Activated gamma-delta T cell treated with anti-CD3 and anti-CD28 coated beads, Interleukin-2, amount 50 U/mL, for 16 hours (primary cell): Measurements from ENCODE around the gene AGAP3.

ENCODE experiments used
- DNase-seq: peaks from one replicate; pipeline ENCODE4 v3.0.0-alpha.2; 2020; ENCODE audit warnings: low read depth

AGAP3 gene

GRCh38 chr7:151137076-151137675 lies 50.9 kb downstream of the AGAP3 start:
- DNase-seq: no peak

- DNase-seq: no peak
Observed at GRCh38 chr7:151137791-151138152, 51.5 kb downstream of the AGAP3 start.

DNA sequence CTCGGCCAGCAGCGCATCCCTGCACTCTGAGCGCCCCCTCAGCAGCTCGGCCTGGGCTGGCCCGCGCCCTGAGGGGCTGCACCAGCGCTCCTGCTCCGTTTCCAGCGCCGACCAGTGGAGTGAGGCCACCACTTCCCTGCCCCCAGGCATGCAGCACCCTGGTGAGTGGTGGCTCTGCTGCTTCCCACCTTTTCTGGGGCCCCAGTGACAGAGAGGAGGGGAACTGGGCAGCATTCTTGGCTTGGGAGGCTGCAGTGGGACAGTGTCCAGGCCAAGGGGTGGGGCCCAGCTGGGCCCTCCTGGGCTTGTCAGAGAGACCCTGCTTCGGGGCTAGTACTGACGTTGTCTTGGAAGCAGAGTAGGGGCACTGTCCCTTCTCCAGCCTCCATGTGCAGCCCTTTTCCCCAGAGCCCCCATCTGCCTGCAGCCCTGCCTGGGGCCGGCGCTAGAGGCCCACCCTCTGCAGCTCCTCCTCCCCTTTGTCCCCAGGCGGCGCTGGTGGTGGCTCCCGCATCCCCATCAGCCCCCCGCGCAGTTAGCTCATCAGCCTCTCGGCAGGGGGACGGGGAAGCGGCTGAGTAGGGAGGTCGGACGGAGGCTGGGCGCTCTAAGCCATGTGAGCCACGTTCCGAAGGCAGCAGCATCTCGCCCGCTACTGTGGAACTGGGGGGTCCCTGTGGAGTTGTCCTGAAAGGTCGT lies 52.0 kb downstream of the AGAP3 start:
- no peak for DNase-seq

DNA sequence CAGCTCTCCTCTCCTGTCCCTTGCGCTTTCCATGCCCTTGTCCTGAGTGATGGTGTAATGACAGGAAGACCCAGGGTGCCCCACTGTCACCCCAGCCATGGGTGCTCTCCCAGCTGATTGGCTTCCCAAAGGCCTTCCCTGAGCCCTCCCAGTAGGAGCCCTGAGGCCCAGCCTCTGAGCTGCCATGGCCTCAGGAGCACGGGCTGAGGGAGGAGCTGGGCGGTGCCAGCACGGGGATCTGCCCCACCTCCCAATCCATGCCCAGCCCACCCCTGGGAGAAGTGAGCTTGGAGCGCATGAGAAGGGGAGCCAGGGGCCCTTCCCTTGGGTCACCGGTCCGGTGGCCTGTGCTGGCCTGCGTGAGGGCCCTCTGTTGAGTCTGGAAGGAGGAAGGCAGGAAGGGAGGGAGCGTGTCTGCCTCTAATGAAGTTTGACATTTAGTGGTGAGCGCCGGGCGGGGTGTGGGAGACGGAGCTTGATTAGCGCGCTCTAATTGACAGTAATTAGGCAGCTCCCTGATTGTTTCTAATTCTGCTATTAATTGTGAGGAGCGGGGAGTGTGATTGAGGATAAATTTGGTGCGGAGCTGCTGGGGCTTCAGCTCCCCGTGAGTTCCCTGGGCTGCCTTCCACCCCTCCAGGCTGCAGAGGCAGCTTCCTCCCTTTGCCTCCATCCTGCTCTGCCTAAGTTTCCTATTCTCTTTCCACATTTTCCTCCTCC lies 53.0 kb downstream of the AGAP3 start:
- no peak for DNase-seq

GRCh38 chr7:151139791-151140190 lies 53.5 kb downstream of the AGAP3 start:
- no peak for DNase-seq

DNA sequence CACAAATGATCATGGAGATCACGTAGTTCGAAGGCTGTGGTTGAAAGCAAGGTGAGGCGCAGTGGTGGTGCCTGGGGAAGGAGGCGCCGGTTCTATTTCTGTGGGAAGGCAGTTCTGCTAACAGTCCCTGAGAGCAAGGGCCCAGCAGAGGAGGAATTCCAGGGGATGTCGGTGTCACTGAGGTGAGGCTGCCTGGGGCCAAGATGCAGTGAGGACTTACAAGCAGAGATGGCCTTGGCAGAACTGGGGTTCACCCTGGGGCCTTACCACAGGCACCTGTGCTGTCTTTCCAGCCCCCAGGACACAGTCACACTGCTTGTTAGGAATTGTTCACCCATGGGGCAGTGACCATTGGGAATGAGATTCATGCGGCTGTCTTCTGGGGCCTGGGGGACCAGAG lies 54.6 kb downstream of the AGAP3 start:
- DNase-seq: no peak

DNA sequence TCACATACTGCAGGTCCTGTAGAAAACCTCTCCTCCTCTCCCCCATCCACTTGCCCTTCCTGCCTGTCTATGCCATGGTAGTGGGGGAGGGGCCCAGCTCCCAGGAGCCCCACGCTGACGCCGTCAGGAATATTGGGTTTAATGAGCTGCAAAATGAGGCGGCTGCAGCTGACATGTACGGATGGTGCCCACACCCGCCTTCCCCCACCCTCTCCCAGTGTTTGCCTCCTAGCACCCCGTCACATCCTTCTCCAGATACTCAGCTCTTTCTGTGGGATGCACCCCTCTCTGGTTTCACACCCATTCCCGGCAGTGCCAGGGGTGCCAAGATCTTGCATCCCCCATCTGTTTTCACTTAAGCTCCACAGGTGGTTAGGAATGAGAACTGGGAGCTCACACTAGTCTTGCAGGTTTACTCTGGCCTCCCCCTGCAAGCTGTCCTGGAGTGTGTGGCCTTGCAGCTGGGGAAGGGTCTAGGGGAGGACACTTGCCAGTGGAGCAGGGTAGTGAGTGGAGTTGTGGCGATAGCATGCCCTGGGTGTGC lies 55.1 kb downstream of the AGAP3 start:
- DNase-seq: no peak

- DNase-seq: no peak
Observed at GRCh38 chr7:151141855-151142685, 55.8 kb downstream of the AGAP3 start.

DNA sequence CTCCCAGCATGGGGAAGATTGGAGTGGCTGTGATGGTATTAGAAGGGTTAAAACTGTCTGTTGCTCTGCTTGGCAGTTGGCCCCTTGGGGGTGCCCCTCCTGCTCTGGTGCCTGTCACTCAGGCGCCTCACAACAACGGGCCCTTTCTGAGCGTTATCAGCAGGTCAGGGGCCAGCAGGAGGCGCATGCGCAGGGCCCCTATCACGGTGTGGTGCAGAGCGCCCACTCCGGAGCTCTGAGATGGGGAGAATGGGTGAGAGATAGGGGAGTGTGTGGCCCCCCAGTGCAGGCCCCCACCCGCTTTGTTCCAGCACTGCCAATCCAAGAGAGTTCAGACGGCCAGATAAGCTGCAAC lies 56.4 kb downstream of the AGAP3 start:
- no peak for DNase-seq

DNA sequence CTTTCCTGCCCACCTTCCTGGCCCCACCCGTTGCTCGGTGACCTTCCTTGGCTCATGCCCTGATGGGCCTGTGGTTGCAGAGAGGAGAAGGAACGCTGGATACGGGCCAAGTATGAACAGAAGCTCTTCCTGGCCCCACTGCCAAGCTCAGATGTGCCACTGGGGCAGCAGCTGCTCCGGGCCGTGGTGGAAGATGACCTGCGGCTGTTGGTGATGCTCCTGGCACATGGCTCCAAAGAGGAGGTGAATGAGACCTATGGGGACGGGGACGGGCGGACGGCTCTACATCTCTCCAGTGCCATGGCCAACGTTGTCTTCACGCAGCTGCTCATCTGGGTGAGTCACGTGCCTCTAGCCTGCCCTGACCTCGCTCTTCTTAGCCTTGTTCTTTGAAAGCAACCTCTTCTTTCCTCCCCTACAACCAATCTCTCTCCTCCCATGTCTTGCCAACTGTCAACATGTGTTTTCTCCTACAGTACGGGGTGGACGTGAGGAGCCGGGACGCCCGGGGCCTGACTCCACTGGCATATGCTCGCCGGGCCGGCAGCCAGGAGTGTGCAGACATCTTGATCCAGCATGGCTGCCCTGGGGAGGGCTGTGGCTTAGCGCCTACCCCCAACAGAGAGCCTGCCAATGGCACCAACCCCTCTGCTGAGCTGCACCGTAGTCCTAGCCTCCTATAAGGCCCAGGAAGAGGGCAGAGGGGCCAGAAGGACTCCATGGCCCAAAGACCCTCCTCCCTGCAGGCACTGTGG lies 57.2 kb downstream of the AGAP3 start:
- DNase-seq: no peak

DNA sequence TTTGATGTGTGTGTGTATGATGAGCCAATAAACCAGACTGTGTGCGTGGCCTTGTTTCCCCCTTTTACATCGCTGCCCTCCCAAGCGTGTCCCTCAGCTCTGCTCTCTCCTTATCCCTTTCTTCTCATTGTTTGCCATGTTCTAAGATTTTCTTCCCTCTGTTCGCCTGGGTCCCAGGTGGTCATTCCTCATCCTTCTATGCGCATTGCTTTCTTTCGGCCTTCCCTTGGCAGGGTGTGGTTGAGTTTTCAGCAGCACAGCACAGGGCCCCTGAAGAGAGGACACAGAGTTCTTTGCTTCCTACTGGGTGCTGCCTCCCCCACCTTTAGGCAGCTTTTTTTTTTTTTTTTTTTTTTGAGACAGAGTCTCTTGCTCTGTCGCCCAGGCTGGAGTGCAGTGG lies 58.1 kb downstream of the AGAP3 start:
- DNase-seq: no peak

GRCh38 chr7:151146761-151147160 lies 60.5 kb downstream of the AGAP3 start:
- DNase-seq: no peak

DNA sequence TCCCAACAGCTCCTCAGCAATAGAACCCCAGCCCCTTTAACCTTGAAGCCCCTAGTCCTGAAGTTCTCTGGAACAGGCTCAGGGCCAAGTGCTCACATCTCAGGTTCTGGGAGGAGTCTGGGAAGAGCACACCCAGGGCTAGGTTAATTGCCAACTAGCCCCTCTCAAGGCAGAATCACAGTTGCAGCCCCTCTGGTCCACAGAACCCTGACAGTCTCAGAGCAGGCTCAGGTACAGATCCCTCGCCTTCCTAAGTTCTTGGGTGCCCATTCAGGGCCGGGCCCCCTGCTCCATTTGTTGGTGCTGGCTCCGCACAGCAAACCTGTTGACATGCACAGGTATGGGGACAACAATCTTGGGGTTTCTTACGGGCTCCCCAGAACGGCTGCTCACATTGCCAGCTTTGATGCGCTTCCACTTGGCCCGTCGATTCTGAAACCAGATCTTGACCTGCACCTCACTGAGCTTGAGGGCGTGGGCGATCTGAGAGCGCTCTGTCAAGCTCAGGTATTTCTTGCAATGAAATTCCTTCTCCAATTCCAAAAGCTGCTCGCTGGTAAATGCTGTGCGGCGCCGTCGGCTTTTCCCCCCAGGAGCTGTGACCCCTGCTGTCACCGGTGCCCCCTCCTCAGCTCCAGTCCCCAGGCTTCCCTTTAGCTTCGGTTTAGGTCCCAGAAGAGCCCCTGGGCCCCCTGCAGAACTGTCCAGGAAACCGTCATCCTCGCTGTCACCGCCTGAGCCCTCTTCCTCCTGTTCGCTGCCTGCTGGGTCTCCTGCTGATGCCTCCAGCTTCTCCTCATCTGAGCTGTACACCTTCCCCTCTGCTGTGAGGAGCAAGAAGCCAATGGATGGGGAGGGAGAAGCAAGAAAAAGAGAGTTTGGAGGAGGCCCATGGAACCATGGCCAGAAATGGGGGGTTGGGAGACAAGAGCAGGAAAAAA lies 62.3 kb downstream of the AGAP3 start:
- DNase-seq: no peak

DNA sequence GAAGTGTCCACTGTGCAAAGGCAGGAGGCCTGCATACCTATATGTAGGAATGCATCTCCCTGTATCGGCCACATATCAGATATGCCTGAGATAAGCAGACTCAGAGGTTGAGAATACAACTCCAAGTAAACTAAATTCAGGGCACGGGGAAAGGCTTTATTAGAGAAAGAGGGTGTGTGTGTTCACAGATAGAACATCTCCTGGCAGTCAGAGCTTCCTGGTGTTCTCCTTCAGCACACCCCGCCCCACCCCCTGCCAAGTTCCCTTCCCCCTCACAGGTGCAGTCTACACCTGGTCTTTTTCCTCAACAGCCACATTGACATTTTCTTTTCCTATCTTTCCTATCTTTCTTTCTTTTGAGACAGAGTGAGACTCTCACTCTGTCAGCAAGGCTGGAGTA lies 64.1 kb downstream of the AGAP3 start:
- no peak for DNase-seq

DNA sequence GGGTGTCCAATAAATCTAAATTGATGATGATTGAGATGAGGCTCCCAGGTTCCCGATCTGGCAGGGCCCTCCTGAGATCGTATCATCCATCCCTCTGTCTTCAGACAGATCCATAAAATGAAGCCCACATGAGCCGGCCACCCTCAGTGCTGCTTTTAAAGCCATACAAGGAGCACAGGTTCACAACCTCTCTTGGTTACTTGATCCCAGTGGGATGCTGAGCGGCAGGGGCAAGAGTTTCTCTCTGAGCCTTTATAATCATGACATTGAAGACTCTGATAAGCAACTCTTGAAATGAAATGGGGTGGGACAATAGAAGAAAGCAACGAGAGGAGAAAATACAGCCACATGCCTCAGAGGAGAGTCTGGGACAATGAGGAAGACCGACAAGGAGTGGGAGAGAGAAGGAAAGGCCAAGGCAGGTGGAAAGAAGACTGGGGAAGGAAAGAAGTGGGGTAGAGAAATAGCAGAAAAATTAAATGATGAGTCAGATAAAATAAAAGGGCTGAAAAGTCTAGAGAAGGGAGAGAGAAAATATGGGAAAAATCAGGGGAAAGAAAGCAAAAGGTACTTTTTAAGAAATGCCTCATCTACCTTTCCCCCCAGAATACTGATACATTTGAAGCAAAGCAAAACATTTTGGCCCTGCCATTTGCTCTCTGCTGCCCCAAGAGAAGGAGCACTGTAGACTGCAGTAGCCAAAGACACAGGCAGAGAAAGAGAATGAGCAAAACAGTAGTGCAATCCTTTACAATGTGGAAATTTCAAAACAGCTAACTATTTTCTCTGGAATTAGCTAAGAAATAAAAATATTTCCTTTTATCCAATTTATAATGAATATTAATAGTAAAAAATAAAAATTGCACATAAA lies 66.6 kb downstream of the AGAP3 start:
- DNase-seq: no peak

DNA sequence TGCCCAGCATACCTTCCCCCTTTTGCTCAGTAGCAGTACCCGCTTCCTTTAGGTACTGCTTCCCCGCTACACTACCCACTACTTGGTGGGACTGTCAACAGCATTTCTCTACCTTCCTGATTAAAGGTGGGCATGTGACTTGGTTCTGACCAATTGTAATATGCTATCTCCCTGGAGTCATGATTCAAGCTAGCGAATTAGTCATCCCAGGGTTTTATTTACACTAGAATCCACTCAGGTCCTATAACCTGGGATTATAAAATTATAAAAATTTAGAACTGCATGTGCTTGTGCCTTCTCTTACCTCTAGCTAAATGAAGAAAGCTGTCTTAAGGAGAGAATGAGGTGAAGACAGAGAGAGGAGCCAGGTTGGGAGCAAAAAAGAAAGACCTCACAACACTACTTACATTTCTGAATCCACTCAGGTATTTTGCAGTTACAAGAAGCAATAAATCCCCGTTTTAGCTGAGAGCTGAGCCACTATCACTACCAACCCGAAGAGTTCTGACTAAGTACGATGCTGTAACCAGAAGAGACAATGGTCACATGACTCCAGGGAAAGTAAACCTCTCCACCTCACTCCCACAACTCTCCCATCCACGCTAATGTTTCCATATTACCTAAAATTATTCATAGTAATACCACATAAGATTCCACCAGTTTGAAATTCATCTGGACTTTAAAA lies 71.5 kb downstream of the AGAP3 start:
- DNase-seq: no peak

DNA sequence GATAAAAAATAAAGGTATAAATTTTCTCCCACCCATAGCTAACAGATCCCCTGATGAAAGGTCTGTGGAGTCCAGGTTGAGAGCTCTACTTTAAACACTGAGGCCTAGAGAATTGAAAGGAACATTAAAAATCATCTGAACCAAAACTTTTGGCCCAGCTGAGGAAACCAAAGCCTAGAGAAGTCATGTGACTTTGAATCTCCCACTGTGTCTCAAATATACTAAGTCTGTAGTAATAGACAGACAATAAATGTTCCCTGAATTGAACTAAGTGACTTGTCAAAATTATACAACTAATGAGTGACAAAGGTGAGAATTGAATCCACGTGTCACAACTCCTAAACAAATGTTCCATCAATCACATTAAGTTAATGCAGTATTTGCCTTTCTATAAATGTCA lies 75.5 kb downstream of the AGAP3 start:
- no peak for DNase-seq

GRCh38 chr7:151166629-151167196 lies 80.4 kb downstream of the AGAP3 start:
- DNase-seq: no peak
